GM21447 (cell line): ENCODE measurements around the gene TMEM187.
"Not testable (repeated sequence)": the region's sequence is repeated elsewhere in the genome, so short reads cannot be mapped to it uniquely, and the experiment has no call there.

ENCODE experiments used
- ATAC-seq: cut with Tn5 transposase; IDR thresholded peaks from one replicate; pipeline ENCODE4 v1.9.1; 2021; ENCODE audit not compliant: unreplicated experiment

Gene TMEM187

DNA sequence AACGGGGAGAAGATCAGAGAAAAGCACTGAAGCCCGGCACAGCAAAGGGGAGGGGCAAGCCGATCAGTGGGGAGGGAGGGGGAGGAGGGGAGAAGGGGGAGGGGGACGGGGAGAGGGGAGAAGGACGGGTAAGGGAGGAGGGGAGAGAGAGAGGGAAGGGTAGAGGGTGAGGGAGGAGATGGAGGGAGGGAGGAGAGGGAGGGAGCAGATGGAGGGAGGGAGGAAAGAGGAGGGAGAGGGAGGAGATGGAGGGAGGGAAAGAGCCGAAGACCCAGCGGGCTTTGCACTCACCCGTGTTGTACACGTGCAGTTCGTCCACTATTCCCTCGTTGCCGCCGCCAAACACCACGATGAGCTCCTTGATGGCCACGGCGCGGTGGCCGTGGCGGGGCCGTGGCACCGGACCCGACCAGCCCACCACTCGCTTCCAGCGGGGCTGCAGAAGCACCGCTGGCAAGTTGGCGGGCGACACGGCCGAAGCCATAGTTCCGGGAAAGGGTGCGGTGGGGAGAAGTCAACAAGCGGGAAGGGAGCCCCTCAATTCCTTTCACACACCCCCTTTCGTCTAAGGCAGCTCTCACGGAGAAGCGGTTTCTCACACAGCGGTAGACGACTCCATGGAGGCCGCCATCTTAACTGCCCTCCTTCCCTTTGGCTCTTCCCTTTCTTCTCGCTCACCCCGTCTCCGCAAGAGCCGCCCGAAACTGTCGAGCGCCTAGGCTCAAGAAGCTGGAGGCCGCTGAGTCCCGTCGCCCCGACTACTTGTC, 2.0 kb upstream of the TMEM187 start:
- no peak for ATAC-seq

DNA sequence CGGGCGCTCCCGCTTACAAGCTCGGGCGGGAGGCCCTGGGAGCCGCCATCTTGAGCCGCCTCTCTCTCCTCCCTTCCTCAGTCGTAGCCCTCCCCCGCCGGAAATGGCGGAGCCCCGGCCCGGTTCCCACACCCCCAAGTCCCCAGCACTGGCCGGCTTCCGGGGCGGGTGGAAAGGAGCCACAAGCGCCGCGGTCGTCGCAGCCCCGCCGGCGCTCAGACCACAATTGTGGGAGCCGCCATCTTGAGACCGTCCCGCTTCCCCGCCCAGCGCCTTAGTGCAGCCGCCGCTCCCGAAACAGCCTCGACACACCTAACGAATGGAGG, 1.5 kb upstream of the TMEM187 start:
- ATAC-seq = peak; percentile 30

DNA sequence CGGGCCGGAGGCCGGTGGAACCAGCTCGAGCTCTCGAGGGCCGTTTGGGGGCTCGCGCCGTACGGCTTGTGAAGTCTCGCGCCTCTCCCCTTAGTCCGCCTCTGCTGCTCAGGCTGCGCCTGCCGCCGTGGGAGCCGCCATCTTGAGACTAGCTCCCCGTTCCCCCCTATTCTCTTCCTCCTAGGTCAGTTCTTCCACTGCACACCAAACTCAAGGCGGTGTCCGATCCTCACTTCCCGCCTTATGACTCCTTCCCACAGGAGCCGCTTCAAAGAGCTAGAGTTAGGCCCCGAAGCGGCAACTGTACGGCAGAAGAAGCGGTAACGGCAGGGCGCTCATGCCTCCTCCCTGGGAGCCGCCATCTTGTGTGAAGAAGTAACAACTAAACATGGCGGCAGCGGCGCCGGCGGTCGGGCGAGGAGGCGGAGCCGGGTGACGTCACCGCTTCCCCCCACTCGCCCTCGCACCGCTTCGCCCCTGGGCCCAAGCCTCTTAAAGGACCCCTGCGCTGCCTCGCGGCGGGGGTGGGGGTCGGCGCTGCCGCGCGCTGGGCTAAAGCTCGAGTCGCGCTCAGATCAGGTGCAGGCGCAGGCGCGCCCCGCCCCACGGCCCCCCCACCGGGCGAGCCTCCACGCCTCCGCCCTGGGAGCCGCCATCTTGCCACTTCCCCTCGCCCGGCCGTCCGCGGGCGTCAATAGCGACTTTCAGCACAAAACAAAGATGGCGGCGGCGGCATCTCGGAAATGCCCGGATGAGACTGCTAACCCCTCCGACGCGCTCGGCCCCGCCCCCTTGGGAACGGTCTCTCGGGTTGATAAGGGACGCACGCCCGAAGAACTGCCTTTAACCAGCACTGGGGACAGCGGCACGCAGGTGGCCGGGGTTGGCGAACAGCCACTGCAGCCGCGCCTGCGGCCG, 845 bp upstream of the TMEM187 start, which contains the start of gene HCFC1:
Gene HCFC1 (minus strand): TSS at position 369 of the 918 bp plus-strand sequence. CDS start 978 bp downstream, outside the sequence.
- ATAC-seq = peak; percentile 37

DNA sequence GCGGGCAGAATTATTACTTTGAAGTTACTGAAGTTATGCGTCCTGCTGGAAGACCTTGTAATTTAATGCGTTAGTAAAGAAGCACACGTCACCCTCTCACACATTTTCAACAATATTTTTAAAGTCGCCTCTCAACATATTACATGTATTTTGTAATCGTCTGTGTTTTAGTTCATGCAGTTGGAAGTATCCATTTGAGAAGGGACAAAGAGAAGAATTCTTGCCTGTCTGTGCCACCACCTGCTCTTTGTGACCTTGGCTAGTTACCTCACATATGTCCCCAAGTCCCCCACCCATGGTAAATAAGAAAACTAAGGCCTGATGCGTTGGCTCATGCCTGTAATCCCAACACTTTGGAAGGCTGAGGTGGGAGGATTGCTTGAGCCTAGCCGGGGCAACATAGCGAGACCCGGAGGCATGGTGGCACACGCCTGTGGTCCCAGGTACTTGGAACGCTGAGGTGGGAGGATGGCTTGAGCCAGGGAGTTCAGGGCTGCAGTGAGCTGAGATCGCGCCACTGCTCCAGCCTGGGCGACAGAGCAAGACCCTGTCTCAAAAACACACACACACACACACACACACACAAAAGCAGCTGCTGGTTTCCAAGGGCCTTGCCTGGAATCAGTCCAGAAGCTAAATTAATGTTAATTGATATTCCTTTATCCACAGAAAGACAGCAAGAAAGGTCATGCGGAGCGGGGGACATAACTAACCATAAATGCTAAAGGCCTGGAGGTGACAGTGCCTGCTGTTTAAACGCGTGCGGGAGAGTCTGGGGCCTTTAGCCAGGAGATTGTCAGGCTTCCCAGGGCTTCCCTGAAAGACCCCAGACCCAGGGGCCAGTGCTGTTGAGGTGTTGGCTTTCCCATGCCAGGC, 811 bp downstream of the TMEM187 start:
- no peak for ATAC-seq

DNA sequence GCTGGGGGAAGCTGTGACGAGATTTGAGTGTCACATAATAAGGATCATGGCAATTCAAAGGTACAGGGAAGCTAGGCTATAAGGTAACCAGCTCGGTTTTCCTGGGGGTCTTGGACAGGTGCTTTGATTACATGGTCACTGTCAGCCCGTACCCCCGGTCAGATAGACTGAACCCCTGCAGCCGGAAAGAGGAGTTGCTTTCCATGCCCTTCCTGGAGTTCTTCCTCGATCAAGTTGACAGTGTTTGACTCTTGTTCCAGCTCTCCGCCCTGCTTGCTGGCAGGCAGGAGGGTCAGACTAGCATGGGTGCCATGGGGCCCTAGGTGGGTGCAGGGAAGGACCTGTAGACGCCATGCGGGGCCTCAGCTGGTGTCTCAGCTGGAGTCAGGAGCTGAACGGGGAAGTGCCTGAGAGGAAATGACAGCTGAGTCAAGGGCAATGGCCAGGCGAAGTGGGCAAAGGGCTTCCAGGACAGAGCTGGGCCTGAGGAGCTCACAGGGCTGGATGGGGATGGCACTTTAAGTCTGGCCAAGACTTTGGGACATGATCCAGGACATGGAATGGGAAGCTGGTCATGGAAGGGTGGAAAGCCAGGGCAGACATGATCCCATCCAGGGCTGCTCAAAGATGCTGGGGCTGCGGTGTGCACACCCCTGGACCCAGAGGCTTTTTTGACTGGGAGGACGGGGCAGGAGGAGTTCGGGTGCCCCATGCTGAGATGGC, 1.6 kb downstream of the TMEM187 start:
- ATAC-seq = no peak

DNA sequence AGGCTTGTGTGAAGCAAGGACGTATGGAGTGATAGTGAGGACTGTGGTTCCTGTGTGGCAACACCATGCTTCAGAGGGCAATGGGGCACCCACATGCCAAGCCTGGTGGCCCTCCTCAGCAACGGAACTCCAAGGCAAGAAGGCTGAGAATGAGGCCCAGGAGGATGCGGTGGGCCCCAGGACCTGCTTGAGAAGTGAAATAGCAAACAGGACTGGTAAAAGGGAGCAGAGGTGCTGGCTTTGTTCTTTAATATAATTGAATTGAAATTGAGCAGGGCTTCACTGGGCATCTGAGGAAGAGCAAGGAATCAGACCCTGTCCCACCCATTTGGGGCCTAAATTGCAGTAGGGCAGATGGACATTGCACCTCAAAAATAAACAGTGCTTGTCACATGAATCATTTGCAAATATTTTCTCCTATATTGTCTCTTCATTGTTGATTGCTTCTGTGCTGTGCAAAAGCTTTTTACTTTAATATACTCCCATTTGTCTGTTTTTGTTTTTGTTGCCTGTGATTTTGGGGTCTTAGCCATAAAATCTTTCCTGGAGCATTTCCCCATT, 2.3 kb downstream of the TMEM187 start:
- no peak for ATAC-seq

DNA sequence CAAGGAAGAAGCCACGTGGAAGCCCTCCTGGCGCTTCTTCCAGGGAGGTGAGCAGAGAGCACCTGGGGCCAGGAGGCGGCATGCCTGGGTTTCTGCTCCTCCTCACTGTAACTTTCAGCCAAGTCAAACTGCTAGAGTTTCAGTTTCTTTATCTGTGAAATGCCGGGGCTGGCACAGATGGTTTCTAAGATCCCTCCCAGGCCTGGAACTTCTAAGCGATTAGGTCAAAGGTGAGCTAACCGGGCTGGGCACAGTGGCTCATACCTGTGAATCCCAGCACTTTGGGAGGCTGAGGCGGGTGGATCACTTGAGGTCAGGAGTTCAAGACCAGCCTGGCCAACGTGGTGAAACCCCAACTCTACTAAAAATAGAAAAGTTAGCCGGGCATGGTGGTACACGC, 7.8 kb downstream of the TMEM187 start:
- not testable (repeated sequence) for ATAC-seq

DNA sequence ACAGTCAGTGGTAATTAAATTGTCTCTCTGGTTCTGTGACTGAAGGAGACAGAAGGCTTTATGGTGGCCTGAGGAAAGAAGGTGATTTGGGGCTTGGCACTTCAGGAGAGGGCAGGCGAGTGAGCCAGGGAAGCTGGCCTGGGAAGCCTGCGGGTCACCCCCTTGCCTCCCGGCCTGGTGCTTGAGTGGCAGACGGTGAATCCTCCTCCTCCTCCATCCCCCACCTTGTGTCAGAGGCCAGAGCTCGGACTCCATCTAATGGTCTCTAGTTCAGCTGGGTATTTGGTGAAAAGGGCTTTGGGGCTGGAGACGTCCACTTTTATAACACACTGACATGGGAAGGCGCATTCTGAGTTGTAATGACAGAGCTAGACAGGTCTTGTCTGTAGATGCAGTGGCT, 8.7 kb downstream of the TMEM187 start:
- no peak for ATAC-seq

DNA sequence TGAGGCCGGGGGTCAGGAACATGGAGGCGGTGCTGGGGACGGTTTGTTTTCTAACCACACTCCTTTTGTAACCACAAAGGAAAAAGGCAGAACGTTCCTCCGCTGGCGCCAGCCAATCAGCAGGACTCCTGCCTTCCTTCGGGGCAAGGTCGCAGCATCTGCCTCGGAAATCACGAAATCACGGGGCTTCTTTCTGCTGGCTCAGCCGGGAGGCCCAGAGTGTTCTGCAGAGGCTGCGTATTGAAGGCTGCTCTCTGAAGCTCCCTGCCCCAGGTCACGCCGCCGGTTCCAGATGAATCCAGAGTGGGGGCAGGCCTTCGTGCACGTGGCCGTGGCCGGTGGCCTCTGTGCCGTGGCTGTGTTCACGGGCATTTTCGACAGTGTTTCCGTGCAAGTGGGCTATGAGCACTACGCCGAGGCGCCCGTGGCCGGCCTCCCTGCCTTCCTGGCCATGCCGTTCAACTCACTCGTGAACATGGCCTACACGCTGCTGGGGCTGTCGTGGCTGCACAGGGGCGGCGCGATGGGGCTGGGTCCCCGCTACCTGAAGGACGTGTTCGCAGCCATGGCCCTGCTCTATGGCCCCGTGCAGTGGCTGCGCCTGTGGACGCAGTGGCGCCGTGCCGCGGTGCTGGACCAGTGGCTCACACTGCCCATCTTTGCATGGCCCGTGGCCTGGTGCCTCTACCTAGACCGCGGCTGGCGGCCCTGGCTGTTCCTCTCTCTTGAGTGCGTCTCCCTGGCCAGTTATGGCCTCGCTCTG, 9.4 kb downstream of the TMEM187 start:
- no peak for ATAC-seq

DNA sequence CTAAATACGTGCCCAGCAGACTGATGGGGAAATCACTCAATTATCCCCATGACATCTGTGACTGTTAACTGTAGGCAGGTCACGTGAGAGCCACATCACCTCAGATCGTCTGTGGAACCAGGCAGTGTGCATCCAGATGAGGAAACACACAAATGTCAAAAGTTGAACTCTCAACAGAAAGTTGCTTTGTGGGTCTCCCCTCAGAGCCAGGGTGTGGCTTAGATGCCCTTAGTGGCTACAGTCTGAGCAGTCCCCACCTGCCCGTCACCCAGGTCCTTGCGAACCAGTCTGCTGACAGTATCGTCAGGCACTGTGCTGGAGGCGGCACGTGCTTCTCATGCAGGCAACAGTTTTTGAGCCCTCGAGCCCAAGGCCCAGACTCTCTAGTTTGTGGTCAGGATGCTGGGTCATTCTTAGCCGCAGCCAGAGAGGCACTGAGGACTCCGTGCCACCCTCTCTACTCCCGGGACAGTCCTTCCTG, 10.8 kb downstream of the TMEM187 start:
- no peak for ATAC-seq

DNA sequence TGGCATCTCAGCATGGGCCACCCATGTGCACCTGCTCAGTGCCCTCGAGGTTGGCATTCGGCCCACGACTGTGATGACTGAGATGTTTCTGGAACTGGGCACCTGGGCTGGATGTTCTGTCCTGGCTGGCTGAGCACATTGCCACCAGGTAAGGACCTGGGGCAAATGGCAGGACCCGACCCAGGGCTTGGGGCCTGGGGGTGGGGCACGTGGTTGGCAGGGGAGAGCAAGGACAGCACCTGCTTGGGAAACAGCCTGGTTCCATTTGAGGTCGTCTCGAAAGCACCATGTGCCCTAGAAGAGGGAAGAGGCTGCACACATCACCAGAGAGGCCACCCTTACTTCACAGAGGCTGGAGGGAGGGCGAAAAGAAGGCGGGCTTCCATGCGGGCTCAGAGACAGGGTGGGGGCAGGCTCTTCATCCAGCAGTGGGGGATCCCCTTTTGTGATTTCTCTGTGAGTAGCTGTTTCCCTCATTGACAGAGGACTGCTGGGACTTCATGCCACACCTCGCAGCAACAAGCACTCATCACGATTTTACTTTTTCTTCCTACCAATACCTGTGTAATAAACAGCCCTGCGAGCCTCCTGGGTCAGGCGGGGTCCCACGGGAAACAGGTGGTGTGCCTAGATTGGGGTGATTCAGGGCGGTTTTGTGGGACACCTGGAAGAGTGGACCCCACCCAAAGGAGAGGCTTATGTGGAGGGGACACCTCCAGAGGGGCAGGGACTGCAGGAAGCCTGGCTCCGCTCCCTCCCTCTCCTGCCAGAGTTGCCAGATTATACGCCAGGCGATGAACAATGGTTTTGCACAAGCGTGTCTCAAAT, 12.0 kb downstream of the TMEM187 start:
- no peak for ATAC-seq

DNA sequence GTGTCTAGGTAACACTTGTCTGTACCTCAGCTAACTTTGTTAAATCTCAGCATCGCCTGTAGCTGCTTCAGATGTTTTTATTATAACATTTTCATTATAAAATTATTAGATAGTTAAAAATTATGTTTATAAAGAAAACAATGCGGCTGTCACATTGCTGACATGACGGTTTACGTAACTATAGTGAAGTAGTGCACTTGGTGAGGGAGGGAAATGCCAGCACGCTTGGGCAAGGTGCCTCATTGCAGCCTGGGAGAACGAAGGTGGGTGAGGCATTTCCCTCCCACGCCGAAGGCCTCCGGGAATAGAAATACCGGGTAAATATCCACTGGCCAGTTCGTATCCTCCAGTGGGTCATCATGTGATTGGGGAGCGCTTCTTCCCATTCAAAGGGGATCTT, 15.9 kb downstream of the TMEM187 start:
- ATAC-seq = no peak

DNA sequence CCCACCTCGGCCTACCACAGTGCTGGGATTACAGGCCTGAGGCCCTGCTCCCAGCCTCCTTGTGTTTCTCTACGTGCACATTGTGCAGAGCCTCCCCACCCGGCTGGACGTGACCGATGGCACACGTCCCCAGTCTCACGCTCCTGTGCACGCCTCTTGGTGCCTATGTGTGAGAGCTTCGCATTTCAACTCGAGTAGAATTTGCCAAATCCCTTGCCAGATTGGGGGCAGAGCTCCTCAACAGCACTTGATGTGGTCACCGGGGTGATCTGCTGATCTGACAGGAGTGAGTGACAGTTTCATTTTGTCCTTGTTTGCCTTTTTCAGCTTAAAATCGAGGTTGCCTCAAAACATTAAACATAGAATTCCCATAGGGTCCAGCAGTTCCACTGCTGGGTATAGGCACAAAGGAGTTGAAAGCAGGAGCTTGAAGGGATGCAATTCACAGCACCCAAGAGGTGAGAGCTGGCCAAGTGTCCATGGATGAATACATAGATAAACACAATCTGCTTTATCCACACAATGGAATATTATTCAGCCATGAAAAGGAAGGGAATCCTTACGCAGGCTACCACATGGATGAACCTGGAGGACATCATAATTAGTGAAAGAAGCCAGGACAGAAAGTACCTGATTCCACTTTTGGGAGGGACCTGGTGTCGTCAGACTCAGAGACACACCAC, 17.6 kb downstream of the TMEM187 start:
- ATAC-seq = no peak

DNA sequence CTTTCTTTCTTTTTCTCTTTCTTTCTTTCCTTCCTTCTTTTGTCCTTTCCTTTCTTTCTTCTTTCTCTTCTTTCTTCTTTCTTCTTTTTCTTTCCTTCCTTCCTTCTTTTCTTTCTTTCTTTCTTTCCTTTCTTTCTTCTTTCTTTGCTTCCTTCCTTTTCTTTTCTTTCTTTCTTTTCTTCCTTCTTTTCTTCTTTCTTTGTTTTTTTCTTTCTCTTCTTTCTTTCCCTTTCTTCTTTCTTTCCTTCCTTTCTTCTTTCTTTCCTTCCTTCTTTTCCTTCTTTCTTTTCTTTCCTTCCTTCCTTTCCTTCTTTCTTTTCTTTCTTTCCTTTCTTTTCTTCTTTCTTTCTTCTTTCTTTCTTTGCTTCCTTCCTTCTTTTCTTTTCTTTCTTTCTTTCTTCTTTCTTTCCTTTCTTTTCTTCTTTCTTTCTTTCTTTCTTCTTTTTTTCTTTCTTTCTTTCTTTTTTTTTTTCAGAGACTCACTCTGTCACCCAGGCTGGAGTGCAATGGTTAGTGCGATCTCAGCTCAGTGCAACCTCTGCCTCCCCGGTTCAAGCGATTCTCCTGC, 18.5 kb downstream of the TMEM187 start:
- ATAC-seq = no peak

DNA sequence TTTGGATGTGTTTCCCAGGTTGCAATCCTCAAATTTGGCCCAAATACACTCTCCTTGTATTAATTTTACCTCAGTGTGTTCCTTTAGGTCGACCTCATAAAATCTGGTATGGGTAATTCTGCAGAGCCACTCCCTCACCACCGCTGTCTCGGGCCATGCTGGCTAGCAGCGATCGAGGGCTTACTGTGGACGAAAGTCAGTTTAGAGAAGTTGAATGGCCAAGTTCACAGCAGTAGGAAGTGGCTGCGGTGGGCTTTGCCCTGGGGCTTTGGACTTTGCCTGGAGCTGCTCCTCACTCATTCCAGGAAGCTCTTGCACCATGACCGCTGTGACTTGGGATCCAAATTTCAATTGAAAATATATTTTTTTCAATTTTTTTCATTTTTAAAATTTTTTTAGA, 19.6 kb downstream of the TMEM187 start:
- no peak for ATAC-seq

DNA sequence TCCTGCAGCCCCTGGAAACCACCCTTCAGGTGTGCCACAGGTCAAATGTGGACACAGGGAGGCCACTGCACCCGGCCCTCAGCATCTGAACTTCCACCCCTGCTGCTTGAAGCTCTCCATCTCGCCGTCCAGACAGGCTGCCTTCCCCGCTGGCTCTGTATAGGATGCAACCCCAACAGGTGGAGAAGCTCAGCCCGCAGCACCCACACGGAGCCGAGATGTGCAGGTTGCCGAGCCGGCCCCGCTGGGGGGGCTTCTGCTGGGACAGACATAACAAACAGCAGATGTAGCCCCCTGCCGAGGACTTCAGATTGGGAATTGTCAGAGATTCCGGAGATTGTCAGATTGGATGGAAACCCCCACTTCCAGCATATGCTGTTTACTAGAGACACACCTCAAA, 20.5 kb downstream of the TMEM187 start:
- ATAC-seq = no peak

DNA sequence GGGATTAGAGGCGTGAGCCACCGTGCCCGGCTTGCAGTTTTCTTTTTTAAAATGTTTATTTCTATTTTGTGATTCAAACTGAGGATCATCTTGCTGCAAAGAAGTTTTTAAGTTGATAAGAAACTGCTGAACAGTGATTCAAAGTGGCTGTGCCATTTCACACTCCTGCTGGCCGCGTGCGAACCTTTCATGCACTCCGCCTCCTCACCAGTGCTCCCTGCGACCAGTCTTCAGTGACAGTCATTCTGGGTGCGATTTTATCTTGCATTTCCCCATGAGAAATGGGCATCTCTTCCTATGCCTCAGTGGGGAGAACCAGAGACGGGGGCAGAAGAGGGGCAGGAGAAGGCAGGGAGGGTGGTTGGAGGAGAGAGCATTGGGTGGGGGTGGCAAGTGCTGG, 21.4 kb downstream of the TMEM187 start:
- ATAC-seq = no peak

DNA sequence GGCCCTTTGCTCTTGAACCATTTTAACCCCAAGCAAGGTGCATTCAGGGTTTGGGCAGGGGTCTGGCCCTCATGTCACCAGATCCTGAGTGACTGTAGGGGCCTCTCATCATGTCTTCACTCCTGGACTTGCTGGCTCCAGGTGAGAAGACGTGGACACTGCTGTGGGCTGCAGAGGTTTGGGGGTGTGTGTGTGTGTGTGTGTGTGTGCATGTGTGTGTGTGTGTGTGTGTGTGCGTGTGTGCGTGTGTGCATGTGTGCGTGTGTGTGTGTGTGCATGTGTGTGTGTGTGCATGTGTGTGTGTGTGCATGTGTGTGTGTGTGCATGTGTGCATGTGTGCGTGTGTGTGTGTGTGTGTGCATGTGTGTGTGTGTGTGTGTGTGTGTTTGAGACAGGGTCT, 21.8 kb downstream of the TMEM187 start:
- ATAC-seq = not testable (repeated sequence)
